Measurements from ENCODE around the gene ANKH.

ANKH gene

GRCh38 chr5:14693070-14693469, 178.5 kb downstream of the ANKH start:
- TF ChIP-seq RARB (CRISPR knock-in tag; IDR thresholded peaks at IDR 0.05) (no peak), ISL1 (CRISPR knock-in tag; IDR thresholded peaks at IDR 0.05) (no peak), TOX (CRISPR knock-in tag; IDR thresholded peaks at IDR 0.05; ENCODE audit: borderline replicate concordance) (no peak), ZFP3 (CRISPR knock-in tag; IDR thresholded peaks at IDR 0.05) (no peak), POU6F1 (CRISPR knock-in tag; IDR thresholded peaks at IDR 0.05; ENCODE audit: borderline replicate concordance, low read depth) (no peak), ZFP30 (CRISPR knock-in tag; IDR thresholded peaks at IDR 0.05) (no peak), ESRRG (CRISPR knock-in tag; IDR thresholded peaks at IDR 0.05) (no peak), GLIS3 (CRISPR knock-in tag; IDR thresholded peaks at IDR 0.05) (no peak), ZC3H10 (CRISPR knock-in tag; IDR thresholded peaks at IDR 0.05) (no peak), ZNF8 (CRISPR knock-in tag; IDR thresholded peaks at IDR 0.05) (no peak), CSDC2 (CRISPR knock-in tag; IDR thresholded peaks at IDR 0.05) (no peak), CREB5 (CRISPR knock-in tag; IDR thresholded peaks at IDR 0.05; ENCODE audit: low read depth) (no peak), TCF4 (CRISPR knock-in tag; IDR thresholded peaks at IDR 0.05; ENCODE audit: borderline replicate concordance) (no peak), PPARA (CRISPR knock-in tag; IDR thresholded peaks at IDR 0.05; ENCODE audit: borderline replicate concordance) (no peak), ZNF565 (CRISPR knock-in tag; conservative IDR thresholded peaks at IDR 0.05; ENCODE audit: low read depth) (no peak)
- no peak for ATAC-seq

GRCh38 chr5:14687023-14687665, 184.4 kb downstream of the ANKH start:
- no peak for ATAC-seq
- no peak for TF ChIP-seq PPARA (CRISPR knock-in tag; IDR thresholded peaks at IDR 0.05; ENCODE audit: borderline replicate concordance)
- TF ChIP-seq ZFP3 (CRISPR knock-in tag; IDR thresholded peaks at IDR 0.05), result no peak
- TF ChIP-seq ESRRG (CRISPR knock-in tag; IDR thresholded peaks at IDR 0.05), result no peak
- no peak for TF ChIP-seq ZNF70 (CRISPR knock-in tag; IDR thresholded peaks at IDR 0.05)
- no peak for TF ChIP-seq SNAI2 (CRISPR knock-in tag; IDR thresholded peaks at IDR 0.05)
- TF ChIP-seq CREB5 (CRISPR knock-in tag; IDR thresholded peaks at IDR 0.05; ENCODE audit: low read depth), result no peak
- TF ChIP-seq CSDC2 (CRISPR knock-in tag; IDR thresholded peaks at IDR 0.05), result no peak
- TF ChIP-seq ARNTL (CRISPR knock-in tag; IDR thresholded peaks at IDR 0.05; ENCODE audit: borderline replicate concordance, low read depth), result no peak
- no peak for TF ChIP-seq ZC3H10 (CRISPR knock-in tag; IDR thresholded peaks at IDR 0.05)
- no peak for TF ChIP-seq ZNF565 (CRISPR knock-in tag; conservative IDR thresholded peaks at IDR 0.05; ENCODE audit: low read depth)
- TF ChIP-seq CSRNP3 (CRISPR knock-in tag; IDR thresholded peaks at IDR 0.05), result no peak
- TF ChIP-seq GLIS3 (CRISPR knock-in tag; IDR thresholded peaks at IDR 0.05), result no peak
- TF ChIP-seq ZNF8 (CRISPR knock-in tag; IDR thresholded peaks at IDR 0.05), result no peak
- no peak for TF ChIP-seq POU6F1 (CRISPR knock-in tag; IDR thresholded peaks at IDR 0.05; ENCODE audit: borderline replicate concordance, low read depth)
- TF ChIP-seq TCF4 (CRISPR knock-in tag; IDR thresholded peaks at IDR 0.05; ENCODE audit: borderline replicate concordance), result no peak
- no peak for TF ChIP-seq RARB (CRISPR knock-in tag; IDR thresholded peaks at IDR 0.05)
- no peak for TF ChIP-seq ISL1 (CRISPR knock-in tag; IDR thresholded peaks at IDR 0.05)

GRCh38 chr5:14686517-14686916, 185.1 kb downstream of the ANKH start:
- no peak for ATAC-seq
- TF ChIP-seq ZNF8 (CRISPR knock-in tag; IDR thresholded peaks at IDR 0.05), result no peak
- TF ChIP-seq PATZ1 (CRISPR knock-in tag; IDR thresholded peaks at IDR 0.05; ENCODE audit: borderline replicate concordance), result no peak
- no peak for TF ChIP-seq ESRRG (CRISPR knock-in tag; IDR thresholded peaks at IDR 0.05)
- TF ChIP-seq ZFP3 (CRISPR knock-in tag; IDR thresholded peaks at IDR 0.05), result no peak
- TF ChIP-seq ZNF70 (CRISPR knock-in tag; IDR thresholded peaks at IDR 0.05), result no peak
- no peak for TF ChIP-seq SNAI2 (CRISPR knock-in tag; IDR thresholded peaks at IDR 0.05)
- TF ChIP-seq TSHZ2 (CRISPR knock-in tag; IDR thresholded peaks at IDR 0.05), result no peak
- TF ChIP-seq POU6F1 (CRISPR knock-in tag; IDR thresholded peaks at IDR 0.05; ENCODE audit: borderline replicate concordance, low read depth), result no peak
- TF ChIP-seq ZNF565 (CRISPR knock-in tag; conservative IDR thresholded peaks at IDR 0.05; ENCODE audit: low read depth), result no peak
- no peak for TF ChIP-seq CSDC2 (CRISPR knock-in tag; IDR thresholded peaks at IDR 0.05)
- no peak for TF ChIP-seq PPARA (CRISPR knock-in tag; IDR thresholded peaks at IDR 0.05; ENCODE audit: borderline replicate concordance)
- TF ChIP-seq RARB (CRISPR knock-in tag; IDR thresholded peaks at IDR 0.05), result no peak

All from SK-N-SH treated with all-trans-retinoic acid at 6 μM for 48 hours (cell line).